ENCODE data around the gene LNX1. TPM values are rescaled to one million over a fixed set of nuclear protein-coding genes. Genes with fewer than 3 reads are reported as not detected.

The LNX1 gene
- total and polyA plus RNA-seq, 2 of the 8 experiments (the other 6 are each of a cell fraction or from before 2014, with no cell fraction given), result 2.7 to 3.8 TPM

DNA sequence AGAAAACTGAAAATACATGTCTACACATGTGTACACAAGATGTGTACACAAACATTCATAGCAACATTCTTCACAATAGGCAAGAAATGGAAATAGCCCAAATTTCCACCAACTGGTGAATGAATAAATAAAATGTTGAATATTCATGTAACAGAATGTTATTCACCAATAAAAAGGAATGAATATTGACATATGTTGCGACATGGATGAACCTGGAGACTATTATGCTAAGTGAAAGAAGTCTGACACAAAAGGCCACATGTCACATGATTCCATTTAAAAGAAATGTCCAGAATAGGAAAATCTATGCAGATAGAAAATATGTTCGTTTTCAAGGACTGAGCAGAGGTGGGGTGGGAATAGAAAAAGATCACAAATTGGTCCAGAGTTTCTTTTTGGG is 34.6 kb upstream of the LNX1 start (continued):
- TF ChIP-seq CTBP2 (IDR thresholded peaks at IDR 0.05; ENCODE audit: borderline replicate concordance, insufficient read depth, insufficient read length, low read length), result no peak
- no peak for TF ChIP-seq SUZ12 (IDR thresholded peaks at IDR 0.05; ENCODE audit: low read length)
- TF ChIP-seq NRF1 (IDR thresholded peaks at IDR 0.05; ENCODE audit: low read depth, low read length), result no peak
- TF ChIP-seq CBX8 (IDR thresholded peaks at IDR 0.05; ENCODE audit: borderline replicate concordance, low read depth, low read length), result no peak
- no peak for TF ChIP-seq KDM4A (IDR thresholded peaks at IDR 0.05; ENCODE audit: low read depth, low read length, severe bottlenecking)
- TF ChIP-seq HDAC6 (IDR thresholded peaks at IDR 0.05; ENCODE audit: low read depth, low read length), result no peak
- TF ChIP-seq, protein P1, sequence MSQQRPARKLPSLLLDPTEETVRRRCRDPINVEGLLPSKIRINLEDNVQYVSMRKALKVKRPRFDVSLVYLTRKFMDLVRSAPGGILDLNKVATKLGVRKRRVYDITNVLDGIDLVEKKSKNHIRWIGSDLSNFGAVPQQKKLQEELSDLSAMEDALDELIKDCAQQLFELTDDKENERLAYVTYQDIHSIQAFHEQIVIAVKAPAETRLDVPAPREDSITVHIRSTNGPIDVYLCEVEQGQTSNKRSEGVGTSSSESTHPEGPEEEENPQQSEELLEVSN (IDR thresholded peaks at IDR 0.05), result no peak
- TF ChIP-seq, protein P2, sequence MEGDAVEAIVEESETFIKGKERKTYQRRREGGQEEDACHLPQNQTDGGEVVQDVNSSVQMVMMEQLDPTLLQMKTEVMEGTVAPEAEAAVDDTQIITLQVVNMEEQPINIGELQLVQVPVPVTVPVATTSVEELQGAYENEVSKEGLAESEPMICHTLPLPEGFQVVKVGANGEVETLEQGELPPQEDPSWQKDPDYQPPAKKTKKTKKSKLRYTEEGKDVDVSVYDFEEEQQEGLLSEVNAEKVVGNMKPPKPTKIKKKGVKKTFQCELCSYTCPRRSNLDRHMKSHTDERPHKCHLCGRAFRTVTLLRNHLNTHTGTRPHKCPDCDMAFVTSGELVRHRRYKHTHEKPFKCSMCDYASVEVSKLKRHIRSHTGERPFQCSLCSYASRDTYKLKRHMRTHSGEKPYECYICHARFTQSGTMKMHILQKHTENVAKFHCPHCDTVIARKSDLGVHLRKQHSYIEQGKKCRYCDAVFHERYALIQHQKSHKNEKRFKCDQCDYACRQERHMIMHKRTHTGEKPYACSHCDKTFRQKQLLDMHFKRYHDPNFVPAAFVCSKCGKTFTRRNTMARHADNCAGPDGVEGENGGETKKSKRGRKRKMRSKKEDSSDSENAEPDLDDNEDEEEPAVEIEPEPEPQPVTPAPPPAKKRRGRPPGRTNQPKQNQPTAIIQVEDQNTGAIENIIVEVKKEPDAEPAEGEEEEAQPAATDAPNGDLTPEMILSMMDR (IDR thresholded peaks at IDR 0.05; ENCODE audit: control extremely low read depth in 1 of 3, insufficient read depth in 1 of 3, low read depth in 1 of 3, low read length in 3 of 3), result no peak

Data from H1 (cell line).